CD4-positive, CD25-positive, alpha-beta regulatory T cell (primary cell): ENCODE data around the gene ATF6. TPM values are rescaled to one million over a fixed set of nuclear protein-coding genes. Genes with fewer than 3 reads are reported as not detected.

Source experiments
- ATAC-seq, 2 donors: fragments of 150-1000 bp; cut with Tn5 transposase; one replicate each; pipeline ENCODE4 v1.10.0; 2021; ENCODE audit warnings: low read depth in 2 of 2, moderate number of reproducible peaks in 2 of 2, moderate library complexity in 1 of 2
- DNase-seq, 3 donors: peaks; one replicate each; pipeline versions ENCODE4 v3.0.0 to v3.0.0-alpha.2; 2012 to 2022; ENCODE audit warnings: mixed read lengths in 1 of 3
- H3K27ac ChIP-seq: one replicate; pipeline ENCODE4 v1.7.0; 2013; ENCODE audit warnings: mild to moderate bottlenecking, low read length; ENCODE audit not compliant: insufficient read depth, poor library complexity, severe bottlenecking
- H3K27me3 ChIP-seq: one replicate; pipeline ENCODE4 v1.7.0; 2013; ENCODE audit warnings: low read length; ENCODE audit not compliant: control insufficient read depth, insufficient read depth
- H3K36me3 ChIP-seq: one replicate; pipeline ENCODE4 v1.7.0; 2013; ENCODE audit warnings: mild to moderate bottlenecking, low read length, moderate library complexity; ENCODE audit not compliant: control insufficient read depth, insufficient read depth
- H3K4me1 ChIP-seq: 2 replicates; pipeline ENCODE4 v1.7.0; 2013; ENCODE audit warnings: mild to moderate bottlenecking, low read length; ENCODE audit not compliant: insufficient read depth, control insufficient read depth, poor library complexity, severe bottlenecking
- H3K4me3 ChIP-seq: one replicate; pipeline ENCODE4 v1.7.0; 2013; ENCODE audit warnings: low read depth, mild to moderate bottlenecking, low read length, moderate library complexity
- H3K9me3 ChIP-seq, 2 experiments: 1 replicate in 1 of 2; 2 replicates in 1 of 2; pipeline ENCODE4 v1.7.0; 2013; ENCODE audit warnings: low read length in 2 of 2, mild to moderate bottlenecking in 1 of 2, moderate library complexity in 1 of 2; ENCODE audit not compliant: control insufficient read depth in 2 of 2
- H3K27ac Mint-ChIP-seq, 3 donors: one replicate each; pipeline ENCODE4 v1.8.0; 2020 to 2022; ENCODE audit warnings: mild to moderate bottlenecking in 3 of 3, mixed read lengths in 3 of 3, moderate library complexity in 2 of 3
- H3K27me3 Mint-ChIP-seq: one replicate; pipeline ENCODE4 v1.8.0; 2022; ENCODE audit warnings: mild to moderate bottlenecking, mixed read lengths
- H3K36me3 Mint-ChIP-seq: one replicate; pipeline ENCODE4 v1.8.0; 2020; ENCODE audit warnings: mixed read lengths
- H3K4me1 Mint-ChIP-seq, 4 donors: one replicate each; pipeline ENCODE4 v1.8.0; 2020 to 2022; ENCODE audit warnings: mixed read lengths in 4 of 4, mild to moderate bottlenecking in 1 of 4
- H3K4me3 Mint-ChIP-seq, 4 donors: one replicate each; pipeline ENCODE4 v1.8.0; 2020 to 2022; ENCODE audit warnings: mild to moderate bottlenecking in 4 of 4, mixed read lengths in 4 of 4, moderate library complexity in 3 of 4
- H3K9me3 Mint-ChIP-seq, 7 donors: one replicate each; pipeline ENCODE4 v1.8.0; 2020 to 2022; ENCODE audit warnings: mixed read lengths in 7 of 7, mild to moderate bottlenecking in 3 of 7, moderate library complexity in 2 of 7
- polyA plus RNA-seq, 4 donors: library from polyadenylated mRNA; unstranded; fragments of 300-500 nt; fragmentation: Illumina TruSeq; gene quantifications; one replicate each; pipeline ENCODE4 v1.2.3, GENCODE V29; 2021
- total RNA-seq: library from RNA; stranded (reverse); gene quantifications from one replicate; pipeline ENCODE4 v1.2.3, GENCODE V29; 2022

Gene ATF6
- total and polyA plus RNA-seq, 5 donors from 2014 or later, result 13.5 to 17.8 (median 15.0) TPM

DNA sequence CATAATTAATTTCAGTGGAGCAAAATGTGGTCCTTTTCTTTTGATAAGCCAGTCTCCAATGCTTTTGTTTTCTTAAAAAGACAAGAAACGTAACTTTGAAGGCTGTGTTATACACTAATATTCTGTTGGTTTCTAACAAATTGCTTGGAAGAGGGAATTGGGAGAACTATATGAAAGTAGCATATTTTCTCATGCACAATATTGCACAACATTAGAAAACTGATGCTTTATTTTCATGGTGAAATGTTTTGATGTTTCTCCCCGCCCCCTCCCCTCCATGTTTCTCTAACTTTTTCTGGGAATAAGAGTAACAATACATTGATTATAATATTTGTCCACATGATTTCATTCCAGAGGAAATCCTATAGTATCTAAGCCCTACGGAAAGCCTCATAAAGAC lies 142.1 kb downstream of the ATF6 start:
- no peak overlapping the region for H3K4me3 ChIP-seq
- no peak for DNase-seq
- Mint-ChIP-seq H3K27ac (no peak overlapping the region), H3K4me1 (peaks cover 0 to 17% (median 9%) of the 10 kb centered on the region in 4 donors), H3K9me3 (no peaks in the 10 kb centered on the region), H3K27me3 (no peaks in the 10 kb centered on the region), H3K4me3 (no peak overlapping the region), H3K36me3 (peaks cover 9% of the 10 kb centered on the region)
- H3K27ac ChIP-seq, result no peak overlapping the region
- peaks cover 11% of the 10 kb centered on the region for H3K36me3 ChIP-seq
- no peak for ATAC-seq
- no peaks in the 10 kb centered on the region for H3K4me1 ChIP-seq
- no peaks in the 10 kb centered on the region for H3K27me3 ChIP-seq
- H3K9me3 ChIP-seq, result no peaks in the 10 kb centered on the region

GRCh38 chr1:161910604-161911003 lies 144.5 kb downstream of the ATF6 start:
- Histone ChIP-seq H3K4me3 (no peak overlapping the region), H3K27ac (no peak overlapping the region), H3K27me3 (no peaks in the 10 kb centered on the region), H3K36me3 (peaks cover 24% of the 10 kb centered on the region), H3K9me3 (no peaks in the 10 kb centered on the region), H3K4me1 (no peaks in the 10 kb centered on the region)
- H3K4me3 Mint-ChIP-seq, result no peak overlapping the region
- peak overlapping the region in 2 of 3 donors; percentile 39 to 72 for H3K27ac Mint-ChIP-seq
- ATAC-seq (no peak), DNase-seq (no peak)
- H3K4me1 Mint-ChIP-seq, result peaks cover 0 to 8% (median 3%) of the 10 kb centered on the region in 4 donors
- no peaks in the 10 kb centered on the region for H3K27me3 Mint-ChIP-seq
- peaks cover 9% of the 10 kb centered on the region for H3K36me3 Mint-ChIP-seq
- H3K9me3 Mint-ChIP-seq, result no peaks in the 10 kb centered on the region

DNA sequence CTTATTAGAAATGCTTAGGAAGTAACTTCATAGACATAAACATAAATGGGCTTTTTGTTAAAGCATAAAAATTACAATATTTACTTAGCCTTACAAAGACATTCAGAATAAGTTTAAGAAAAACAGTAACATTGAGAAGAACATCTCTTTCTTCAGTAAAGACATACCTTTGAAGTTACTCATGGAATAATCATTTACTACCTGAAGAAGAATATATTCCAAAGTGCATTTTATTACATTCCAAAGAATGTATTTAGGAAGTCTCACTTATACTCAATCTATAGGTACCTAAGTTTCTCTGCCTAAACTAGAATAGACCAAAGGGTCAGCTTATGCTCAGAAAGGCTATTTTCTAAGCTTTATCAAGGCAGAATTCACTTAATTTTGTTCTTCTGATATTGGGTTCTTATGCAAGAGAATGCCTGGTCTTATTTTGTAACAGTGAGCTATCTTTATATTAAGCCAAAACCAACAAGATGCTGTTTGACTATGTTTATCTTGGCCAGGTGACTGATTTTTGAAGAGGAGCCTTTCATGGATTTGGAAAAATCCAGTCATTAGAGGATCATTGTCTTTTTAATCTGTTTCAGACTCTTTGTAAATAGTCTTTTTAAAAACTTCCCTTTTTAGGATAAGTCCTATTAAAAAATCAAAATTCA lies 147.5 kb downstream of the ATF6 start:
- H3K36me3 Mint-ChIP-seq, result peaks cover 9% of the 10 kb centered on the region
- peaks cover 2 to 10% (median 4%) of the 10 kb centered on the region in 4 donors for H3K4me1 Mint-ChIP-seq
- Histone ChIP-seq H3K36me3 (peaks cover 28% of the 10 kb centered on the region), H3K27me3 (no peaks in the 10 kb centered on the region), H3K27ac (no peak overlapping the region), H3K4me3 (no peak overlapping the region), H3K9me3 (no peaks in the 10 kb centered on the region), H3K4me1 (peaks cover 3% of the 10 kb centered on the region)
- H3K9me3 Mint-ChIP-seq, result no peaks in the 10 kb centered on the region
- H3K27me3 Mint-ChIP-seq, result no peaks in the 10 kb centered on the region
- H3K27ac Mint-ChIP-seq, result no peak overlapping the region
- DNase-seq (no peak), ATAC-seq (no peak)
- H3K4me3 Mint-ChIP-seq, result no peak overlapping the region

- no peaks in the 10 kb centered on the region for H3K9me3 Mint-ChIP-seq
These were observed 148.5 kb downstream of the ATF6 start for GRCh38 chr1:161914595-161914994.

DNA sequence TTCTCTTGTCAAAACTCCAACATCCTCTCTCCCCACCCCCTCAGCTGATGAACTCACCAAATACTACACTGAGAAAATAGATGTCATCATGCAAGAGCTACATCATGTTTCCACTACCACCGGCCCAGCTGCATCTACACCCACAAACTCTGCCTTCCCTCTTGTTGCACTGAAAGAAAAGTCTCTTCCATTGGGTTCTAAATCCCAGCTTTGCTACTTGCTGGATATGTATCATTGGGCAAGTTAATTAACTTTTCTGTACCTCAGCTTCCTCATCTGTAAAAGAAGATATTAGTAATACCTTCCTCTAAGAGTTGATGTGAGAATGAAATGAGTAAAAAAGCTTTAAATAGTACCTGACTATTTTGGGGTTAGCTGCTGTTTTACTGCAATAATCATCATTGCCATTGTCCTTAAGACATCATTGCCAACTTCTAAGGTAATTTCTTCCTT lies 149.0 kb downstream of the ATF6 start:
- H3K27ac ChIP-seq, result no peak overlapping the region
- peaks cover 28% of the 10 kb centered on the region for H3K36me3 ChIP-seq

More at GRCh38 chr1:161914595-161914994, 148.5 kb downstream of the ATF6 start:
- H3K9me3 ChIP-seq, result no peaks in the 10 kb centered on the region
- ATAC-seq (no peak), DNase-seq (no peak)
- H3K4me3 ChIP-seq, result no peak overlapping the region
- peaks cover 28% of the 10 kb centered on the region for H3K36me3 ChIP-seq
- peaks cover 11% of the 10 kb centered on the region for H3K4me1 ChIP-seq
- Mint-ChIP-seq H3K27ac (no peak overlapping the region), H3K4me3 (no peak overlapping the region), H3K4me1 (peaks cover 12 to 20% (median 12%) of the 10 kb centered on the region in 4 donors), H3K36me3 (peaks cover 14% of the 10 kb centered on the region), H3K27me3 (no peaks in the 10 kb centered on the region)
- no peaks in the 10 kb centered on the region for H3K27me3 ChIP-seq
- no peak overlapping the region for H3K27ac ChIP-seq

DNA sequence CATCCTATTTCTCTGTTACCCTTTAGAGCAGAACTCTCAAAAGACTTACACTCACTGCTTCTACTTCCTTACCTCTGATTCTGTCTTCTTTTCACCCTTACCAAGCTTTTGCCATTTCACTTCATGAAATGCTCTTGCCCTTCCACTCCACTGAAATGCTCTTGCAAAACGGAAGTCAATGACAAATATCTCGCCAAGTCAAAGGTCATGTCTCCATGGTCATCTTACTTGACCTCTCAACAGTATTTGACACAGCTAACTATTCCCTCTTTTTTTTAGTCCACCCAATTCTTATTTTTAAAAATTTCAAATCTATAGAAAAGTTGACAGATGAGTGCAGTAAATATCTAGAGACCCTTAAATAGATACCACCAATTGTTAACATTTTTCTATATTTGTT lies 149.9 kb downstream of the ATF6 start:
- DNase-seq (no peak), ATAC-seq (no peak)
- Histone ChIP-seq H3K27ac (no peak overlapping the region), H3K4me3 (no peak overlapping the region), H3K27me3 (no peaks in the 10 kb centered on the region), H3K4me1 (peaks cover 15% of the 10 kb centered on the region), H3K36me3 (peaks cover 28% of the 10 kb centered on the region), H3K9me3 (no peaks in the 10 kb centered on the region)
- H3K27ac Mint-ChIP-seq, result no peak overlapping the region
- H3K27me3 Mint-ChIP-seq, result no peaks in the 10 kb centered on the region
- peaks cover 15% of the 10 kb centered on the region for H3K36me3 Mint-ChIP-seq
- H3K4me3 Mint-ChIP-seq, result no peak overlapping the region
- no peaks in the 10 kb centered on the region for H3K9me3 Mint-ChIP-seq
- peaks cover 14 to 21% (median 16%) of the 10 kb centered on the region in 4 donors for H3K4me1 Mint-ChIP-seq

More for the DNA sequence above, 149.0 kb downstream of the ATF6 start:
- Histone ChIP-seq H3K9me3 (no peaks in the 10 kb centered on the region), H3K4me1 (peaks cover 15% of the 10 kb centered on the region), H3K27me3 (no peaks in the 10 kb centered on the region), H3K4me3 (no peak overlapping the region)
- Mint-ChIP-seq H3K9me3 (no peaks in the 10 kb centered on the region), H3K27ac (no peak overlapping the region), H3K36me3 (peaks cover 15% of the 10 kb centered on the region), H3K27me3 (no peaks in the 10 kb centered on the region), H3K4me3 (no peak overlapping the region), H3K4me1 (peaks cover 13 to 20% (median 15%) of the 10 kb centered on the region in 4 donors)
- DNase-seq (peak in 1 of 3 donors; percentile 20), ATAC-seq (no peak)

- Mint-ChIP-seq H3K4me1 (peaks cover 15 to 30% (median 23%) of the 10 kb centered on the region in 4 donors), H3K36me3 (peaks cover 29% of the 10 kb centered on the region), H3K4me3 (peak overlapping the region; percentile 43 to 79 (median 72)), H3K27ac (peak overlapping the region; percentile 76 to 97 (median 80)), H3K27me3 (peaks cover 5% of the 10 kb centered on the region), H3K9me3 (peaks cover 0 to 3% (median 0%) of the 10 kb centered on the region in 7 donors)
- H3K4me1 ChIP-seq, result peaks cover 15% of the 10 kb centered on the region
- peak in 1 of 2 donors; percentile 62 for ATAC-seq
- no peaks in the 10 kb centered on the region for H3K9me3 ChIP-seq
- no peaks in the 10 kb centered on the region for H3K27me3 ChIP-seq
- peak overlapping the region; percentile 59 for H3K4me3 ChIP-seq
- H3K36me3 ChIP-seq, result peaks cover 12% of the 10 kb centered on the region
- peak overlapping the region; percentile 52 for H3K27ac ChIP-seq
- DNase-seq, result peak in 2 of 3 donors; percentile 3 to 28
These were observed 153.1 kb downstream of the ATF6 start for GRCh38 chr1:161919229-161919628.

DNA sequence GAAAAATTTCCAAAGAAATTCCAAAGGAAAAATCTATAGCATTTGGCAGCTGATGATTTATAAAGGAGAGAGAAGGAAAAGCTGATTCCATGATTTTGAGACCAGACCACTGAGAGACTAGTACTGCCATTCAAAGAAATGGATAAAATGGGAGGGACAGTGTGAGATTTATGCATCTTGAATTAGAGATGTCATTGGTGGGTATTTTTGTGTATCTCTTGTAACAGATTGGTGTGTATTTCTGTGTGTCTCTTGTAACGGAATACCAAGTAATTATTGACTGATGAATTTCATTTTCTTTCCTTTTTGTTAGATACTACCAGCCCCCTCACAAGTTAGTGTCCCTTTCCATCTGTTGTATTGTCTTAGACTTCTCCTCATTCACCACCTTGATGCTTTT lies 155.4 kb downstream of the ATF6 start:
- H3K27me3 ChIP-seq, result no peaks in the 10 kb centered on the region
- H3K4me3 ChIP-seq, result no peak overlapping the region
- peaks cover 15% of the 10 kb centered on the region for H3K4me1 ChIP-seq
- H3K4me1 Mint-ChIP-seq, result peaks cover 15 to 34% (median 26%) of the 10 kb centered on the region in 4 donors
- peaks cover 0 to 3% (median 0%) of the 10 kb centered on the region in 7 donors for H3K9me3 Mint-ChIP-seq
- no peak for DNase-seq
- H3K27ac Mint-ChIP-seq, result peak overlapping the region in 1 of 3 donors; percentile 20
- H3K9me3 ChIP-seq, result no peaks in the 10 kb centered on the region
- H3K4me3 Mint-ChIP-seq, result no peak overlapping the region
- H3K36me3 Mint-ChIP-seq, result peaks cover 32% of the 10 kb centered on the region
- peaks cover 6% of the 10 kb centered on the region for H3K36me3 ChIP-seq
- no peak overlapping the region for H3K27ac ChIP-seq
- no peak for ATAC-seq
- peaks cover 5% of the 10 kb centered on the region for H3K27me3 Mint-ChIP-seq
